ENCODE results near the gene BHLHA9.

- TF ChIP-seq TAF1 (IDR thresholded peaks at IDR 0.05; ENCODE audit: borderline replicate concordance, insufficient read depth, low read length) (no peak), SIN3A (IDR thresholded peaks at IDR 0.05; ENCODE audit: borderline replicate concordance, insufficient read depth, low read length) (no peak), POLR2AphosphoS5 (IDR thresholded peaks at IDR 0.05; ENCODE audit: low read depth, low read length) (no peak), FOXP2 (optimal IDR thresholded peaks at IDR 0.05; ENCODE audit: borderline replicate concordance, extremely low read depth, extremely low read length, insufficient read depth) (no peak)
- TF ChIP-seq, protein P1, sequence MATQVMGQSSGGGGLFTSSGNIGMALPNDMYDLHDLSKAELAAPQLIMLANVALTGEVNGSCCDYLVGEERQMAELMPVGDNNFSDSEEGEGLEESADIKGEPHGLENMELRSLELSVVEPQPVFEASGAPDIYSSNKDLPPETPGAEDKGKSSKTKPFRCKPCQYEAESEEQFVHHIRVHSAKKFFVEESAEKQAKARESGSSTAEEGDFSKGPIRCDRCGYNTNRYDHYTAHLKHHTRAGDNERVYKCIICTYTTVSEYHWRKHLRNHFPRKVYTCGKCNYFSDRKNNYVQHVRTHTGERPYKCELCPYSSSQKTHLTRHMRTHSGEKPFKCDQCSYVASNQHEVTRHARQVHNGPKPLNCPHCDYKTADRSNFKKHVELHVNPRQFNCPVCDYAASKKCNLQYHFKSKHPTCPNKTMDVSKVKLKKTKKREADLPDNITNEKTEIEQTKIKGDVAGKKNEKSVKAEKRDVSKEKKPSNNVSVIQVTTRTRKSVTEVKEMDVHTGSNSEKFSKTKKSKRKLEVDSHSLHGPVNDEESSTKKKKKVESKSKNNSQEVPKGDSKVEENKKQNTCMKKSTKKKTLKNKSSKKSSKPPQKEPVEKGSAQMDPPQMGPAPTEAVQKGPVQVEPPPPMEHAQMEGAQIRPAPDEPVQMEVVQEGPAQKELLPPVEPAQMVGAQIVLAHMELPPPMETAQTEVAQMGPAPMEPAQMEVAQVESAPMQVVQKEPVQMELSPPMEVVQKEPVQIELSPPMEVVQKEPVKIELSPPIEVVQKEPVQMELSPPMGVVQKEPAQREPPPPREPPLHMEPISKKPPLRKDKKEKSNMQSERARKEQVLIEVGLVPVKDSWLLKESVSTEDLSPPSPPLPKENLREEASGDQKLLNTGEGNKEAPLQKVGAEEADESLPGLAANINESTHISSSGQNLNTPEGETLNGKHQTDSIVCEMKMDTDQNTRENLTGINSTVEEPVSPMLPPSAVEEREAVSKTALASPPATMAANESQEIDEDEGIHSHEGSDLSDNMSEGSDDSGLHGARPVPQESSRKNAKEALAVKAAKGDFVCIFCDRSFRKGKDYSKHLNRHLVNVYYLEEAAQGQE (IDR thresholded peaks at IDR 0.05; ENCODE audit: insufficient read depth in 1 of 2, low read depth in 2 of 2, low read length in 2 of 2), result no peak
Observed at GRCh38 chr17:1256699-1257098, 13.5 kb upstream of the BHLHA9 start.
